GM21423 (cell line): ENCODE measurements around the gene GPR139.

Experiments used
- ATAC-seq: cut with Tn5 transposase; IDR thresholded peaks from one replicate; pipeline ENCODE4 v1.9.1; 2021; ENCODE audit warnings: mild to moderate bottlenecking, moderate library complexity; ENCODE audit not compliant: unreplicated experiment

The GPR139 gene

GRCh38 chr16:20056436-20056835, 17.3 kb downstream of the GPR139 start:
- no peak for ATAC-seq

GRCh38 chr16:20053336-20053735, 20.4 kb downstream of the GPR139 start:
- no peak for ATAC-seq

GRCh38 chr16:20051611-20052010, 22.1 kb downstream of the GPR139 start:
- no peak for ATAC-seq

GRCh38 chr16:20051147-20051546, 22.5 kb downstream of the GPR139 start:
- ATAC-seq = no peak

GRCh38 chr16:20049831-20050230, 23.9 kb downstream of the GPR139 start:
- ATAC-seq = no peak

GRCh38 chr16:20045886-20046285, 27.8 kb downstream of the GPR139 start:
- ATAC-seq = no peak

GRCh38 chr16:20042848-20043247, 30.8 kb downstream of the GPR139 start:
- no peak for ATAC-seq

- ATAC-seq = no peak
Measured at GRCh38 chr16:20041924-20042596, 31.6 kb downstream of the GPR139 start.

- ATAC-seq = no peak
Measured at GRCh38 chr16:20040011-20040410, 33.7 kb downstream of the GPR139 start.

GRCh38 chr16:20029611-20030010, 44.1 kb downstream of the GPR139 start:
- no peak for ATAC-seq

GRCh38 chr16:20026361-20027072, 47.2 kb downstream of the GPR139 start:
- no peak for ATAC-seq

GRCh38 chr16:20023190-20023589, 50.5 kb downstream of the GPR139 start:
- ATAC-seq = no peak

- ATAC-seq = no peak
Measured at GRCh38 chr16:20020976-20021375, 52.7 kb downstream of the GPR139 start.

- ATAC-seq = no peak
Measured at GRCh38 chr16:20020083-20020482, 53.6 kb downstream of the GPR139 start.

- ATAC-seq = no peak
Measured at GRCh38 chr16:20016234-20016633, 57.5 kb downstream of the GPR139 start.

GRCh38 chr16:20004931-20005330, 68.8 kb downstream of the GPR139 start:
- no peak for ATAC-seq

- ATAC-seq = no peak
Measured at GRCh38 chr16:20002936-20003335, 70.8 kb downstream of the GPR139 start.

- ATAC-seq = no peak
Measured at GRCh38 chr16:20001856-20002707, 71.6 kb downstream of the GPR139 start.

GRCh38 chr16:19997734-19998133, 76.0 kb downstream of the GPR139 start:
- ATAC-seq = no peak

GRCh38 chr16:19997264-19997663, 76.4 kb downstream of the GPR139 start:
- ATAC-seq = no peak

GRCh38 chr16:19994466-19995170, 79.1 kb downstream of the GPR139 start:
- no peak for ATAC-seq
